DMS153 treated with DMSO at 0.1 percent for 48 hours (cell line): Measurements from ENCODE around the gene OGFOD1.
A peak's percentile ranks its signal among the peaks of the same experiment; 100 is the strongest.
"Not testable (repeated sequence)": the region's sequence is repeated elsewhere in the genome, so short reads cannot be mapped to it uniquely, and the experiment has no call there.

Experiments used
- DNase-seq: peaks from one replicate; lab custom pipeline; 2025; ENCODE audit not compliant: unreplicated experiment; lab: John Stamatoyannopoulos, UW

Gene OGFOD1

DNA sequence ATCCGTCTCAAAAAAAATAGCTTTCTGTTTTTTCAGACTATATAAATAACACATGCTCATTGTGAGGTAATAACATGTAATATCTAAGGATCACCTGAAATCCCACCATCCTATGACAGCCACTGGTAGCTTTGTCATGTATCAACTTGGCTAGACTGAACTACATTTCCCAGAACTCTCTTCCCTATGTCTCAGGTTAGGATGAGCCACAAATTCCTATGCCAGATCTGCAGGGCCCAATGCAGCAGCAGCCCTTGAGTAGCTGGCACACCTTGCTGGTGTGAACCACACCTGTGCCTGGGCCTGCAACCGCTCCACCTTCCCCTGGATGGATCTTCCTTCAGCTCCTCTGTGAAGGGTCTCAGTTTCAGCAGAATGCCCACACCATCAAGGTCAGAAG lies 28.1 kb downstream of the OGFOD1 start:
- DNase-seq: no peak

DNA sequence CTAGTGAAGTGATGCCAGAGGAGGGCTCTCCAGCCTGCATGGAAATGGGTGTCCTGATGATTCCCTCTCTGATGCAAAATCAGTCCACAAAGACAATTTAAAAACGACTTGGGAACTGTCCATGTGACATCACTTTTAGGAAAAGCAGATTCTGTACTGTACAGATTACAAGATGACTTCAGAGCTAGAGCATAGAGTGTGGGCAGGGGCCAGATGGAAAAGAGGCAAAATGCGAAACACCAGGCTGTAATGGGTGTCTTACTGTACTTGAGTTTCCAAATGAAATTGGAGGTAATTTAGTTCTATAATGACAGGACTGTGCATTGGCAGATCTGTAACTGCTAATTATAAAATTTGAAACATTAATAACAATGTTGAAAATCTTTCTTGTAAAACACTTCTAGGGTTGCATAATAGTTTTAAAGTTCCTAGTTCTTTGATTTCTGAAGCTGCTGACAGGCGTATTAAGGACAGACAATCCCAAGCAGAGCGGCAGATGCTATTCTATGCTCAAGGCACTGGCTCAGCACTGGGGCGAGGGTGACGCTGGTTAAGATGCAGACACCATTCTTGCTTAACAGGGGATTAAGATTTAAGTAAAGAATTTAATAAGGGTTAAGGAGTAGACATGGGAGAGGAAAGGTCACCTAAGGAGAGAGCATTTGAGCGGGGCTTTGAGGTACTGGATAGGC lies 29.6 kb downstream of the OGFOD1 start:
- DNase-seq: no peak

DNA sequence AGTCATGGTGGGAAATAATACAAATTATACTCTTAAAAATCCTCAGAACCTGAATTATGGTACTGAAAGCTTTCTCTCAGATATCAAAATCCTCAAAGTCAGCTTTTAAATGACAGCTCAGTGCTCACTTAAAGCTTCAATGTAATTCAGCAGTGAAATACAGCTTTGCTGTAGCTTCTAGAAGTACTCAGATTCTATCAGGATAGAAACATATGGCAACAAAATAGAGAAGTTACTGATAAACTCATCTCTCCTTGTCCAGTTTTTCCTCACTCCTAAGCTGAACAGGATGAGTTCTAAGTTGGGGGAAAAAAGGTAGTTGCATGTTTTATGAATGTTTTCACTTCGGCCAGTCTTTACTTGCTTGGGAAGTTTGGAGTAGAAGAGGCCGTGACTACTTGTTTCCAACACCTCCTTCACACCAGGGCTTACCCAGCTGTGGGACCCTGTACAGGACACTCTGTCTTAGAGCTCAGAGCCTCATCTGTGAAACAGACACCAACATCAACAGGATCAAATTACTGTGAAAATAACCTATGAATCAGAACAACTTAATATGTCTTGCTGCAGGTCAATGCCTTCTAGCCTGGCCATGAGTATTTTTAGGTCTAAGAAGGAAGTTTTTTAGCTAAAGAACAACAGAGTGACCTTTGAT lies 30.2 kb downstream of the OGFOD1 start:
- no peak for DNase-seq

DNA sequence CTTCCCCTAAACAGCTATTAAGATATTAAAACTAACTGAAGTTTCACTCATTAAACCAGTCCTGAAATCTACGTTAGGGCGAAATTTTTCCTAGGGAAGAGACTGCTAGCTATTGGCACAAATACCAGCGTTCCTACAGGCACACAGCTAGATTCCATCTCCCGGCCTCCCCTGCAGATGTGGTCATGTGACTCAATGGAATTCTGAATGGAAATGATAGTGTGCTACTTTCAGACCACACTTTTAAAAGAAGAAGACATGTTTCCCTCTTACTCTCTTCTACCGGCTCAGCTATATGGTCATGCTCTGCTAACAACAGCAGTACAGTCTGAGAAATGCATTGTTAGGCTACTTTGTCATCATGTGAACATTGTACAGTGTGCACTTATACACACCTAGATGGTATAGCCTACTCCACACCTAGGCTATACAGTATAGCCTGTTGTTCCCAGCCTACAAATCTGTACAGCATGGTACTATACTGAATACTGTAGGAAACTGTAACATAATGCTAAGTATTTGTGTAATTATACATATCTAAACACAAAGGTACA lies 31.4 kb downstream of the OGFOD1 start:
- no peak for DNase-seq

DNA sequence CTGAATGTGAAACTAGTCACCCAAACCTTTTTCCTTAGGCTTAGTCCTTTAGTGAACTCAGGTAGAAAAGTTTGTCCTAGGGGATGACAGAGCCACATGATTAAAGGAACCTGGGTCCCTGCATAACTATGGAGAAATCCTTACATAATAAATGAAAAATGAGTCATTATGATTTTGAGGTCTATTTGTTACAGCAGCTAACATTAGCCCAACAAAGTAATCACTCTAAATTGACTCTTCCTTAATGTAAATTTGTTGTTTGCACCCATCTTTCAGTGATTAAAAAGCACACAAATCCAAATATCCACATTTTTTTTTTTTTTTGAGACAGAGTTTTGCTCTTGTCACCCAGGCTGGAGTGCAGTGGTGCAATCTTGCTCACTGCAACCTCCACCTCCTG lies 32.0 kb downstream of the OGFOD1 start:
- DNase-seq: no peak

DNA sequence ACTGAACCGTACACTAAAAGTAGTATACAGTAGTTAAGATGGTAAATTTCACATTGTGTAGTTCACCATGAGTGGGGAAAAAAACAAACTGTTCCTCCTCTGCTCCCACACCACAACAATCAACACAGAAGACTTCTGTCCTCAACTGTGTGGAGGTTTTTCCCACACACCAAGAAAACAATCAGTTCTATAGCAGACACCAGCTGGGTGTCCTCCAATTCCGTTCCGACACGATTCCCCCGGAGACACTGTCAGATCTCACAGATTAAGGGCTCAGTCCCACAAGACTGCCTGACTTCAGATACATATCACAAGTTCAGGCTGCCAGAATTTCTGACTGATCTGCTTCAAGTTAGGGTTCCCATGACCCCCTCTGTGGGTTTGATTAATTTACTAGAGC lies 36.7 kb downstream of the OGFOD1 start:
- DNase-seq: no peak

DNA sequence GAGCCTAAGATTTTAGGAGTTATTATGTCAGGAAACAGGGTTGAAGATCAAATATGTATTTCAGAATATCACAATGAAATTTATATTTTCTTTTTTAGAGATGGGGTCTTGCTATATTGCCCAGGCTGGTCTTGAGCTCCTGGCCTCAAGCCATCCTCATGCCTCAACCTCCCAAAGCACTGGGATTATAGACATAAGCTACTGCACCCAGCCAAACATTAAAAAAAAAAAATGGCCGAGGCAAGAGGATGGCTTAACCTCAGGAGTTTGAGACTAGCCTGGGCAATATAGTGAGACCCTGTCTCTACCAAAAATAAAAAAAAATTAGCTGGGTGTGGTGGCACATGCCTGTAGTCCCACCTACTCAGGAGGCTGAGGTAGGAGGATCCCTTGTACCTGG lies 37.5 kb downstream of the OGFOD1 start:
- not testable (repeated sequence) for DNase-seq

DNA sequence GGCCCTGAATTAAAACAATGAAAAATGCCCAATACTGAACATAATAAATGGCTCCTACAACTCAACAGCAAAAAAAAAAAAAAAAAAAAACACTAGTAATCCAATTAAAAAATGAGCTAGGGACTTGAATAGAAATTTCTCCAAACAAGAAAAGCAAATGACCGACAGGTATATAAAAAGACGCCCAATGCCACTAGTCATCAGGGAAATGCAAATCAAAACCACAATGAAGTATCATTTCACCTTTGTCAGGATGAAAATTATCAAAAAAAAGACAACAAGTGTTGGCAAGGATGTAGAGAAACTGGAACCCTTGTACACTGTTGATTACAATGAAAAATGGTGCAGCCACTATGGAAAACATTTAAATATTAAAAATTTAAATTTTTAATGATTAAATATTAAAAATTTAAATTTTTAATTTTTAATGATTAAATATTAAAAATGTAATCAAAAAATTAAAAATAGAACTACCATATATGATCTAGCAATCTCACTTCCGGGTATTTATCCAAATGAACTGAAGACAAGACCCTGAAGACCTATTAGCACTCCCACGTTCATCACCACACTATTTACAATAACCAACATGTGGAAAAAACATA lies 40.4 kb downstream of the OGFOD1 start:
- DNase-seq: no peak

DNA sequence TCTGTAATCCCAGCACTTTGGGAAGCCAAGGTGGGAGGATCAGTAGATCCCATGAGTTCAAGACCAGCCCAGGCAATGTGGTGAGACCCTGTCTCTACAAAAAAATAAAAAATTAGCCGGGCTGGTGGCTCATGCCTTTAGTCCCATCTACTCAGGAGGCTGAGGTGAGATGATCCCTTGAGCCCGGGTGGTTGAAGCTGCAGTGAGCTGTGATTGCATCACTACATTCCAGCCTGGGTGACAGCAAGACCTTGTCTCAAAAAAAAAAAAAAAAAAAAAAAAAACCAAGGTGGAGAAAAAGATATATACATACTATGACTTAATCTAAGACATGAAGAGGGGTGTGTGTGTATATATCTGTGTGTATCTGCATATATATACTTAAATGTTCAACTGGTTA lies 41.8 kb downstream of the OGFOD1 start:
- DNase-seq: no peak

DNA sequence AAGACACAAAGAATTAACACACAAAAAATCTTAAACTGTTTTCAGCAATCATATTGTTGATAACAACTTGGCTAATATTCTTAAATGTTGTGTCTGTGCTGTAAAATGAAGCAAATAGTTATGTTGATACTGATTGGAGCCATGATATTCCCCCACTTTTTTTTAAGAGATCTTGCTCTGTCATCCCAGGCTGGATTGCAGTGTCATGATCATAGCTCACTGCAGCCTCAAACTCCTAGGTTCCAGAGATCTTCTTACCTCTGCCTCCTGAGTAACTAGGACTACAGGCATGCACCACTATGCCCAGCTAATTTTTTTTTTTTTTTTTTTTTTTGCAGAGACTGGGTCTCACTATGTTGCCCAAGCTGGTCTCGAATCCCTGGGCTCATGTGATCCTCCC lies 42.5 kb downstream of the OGFOD1 start:
- DNase-seq: no peak

DNA sequence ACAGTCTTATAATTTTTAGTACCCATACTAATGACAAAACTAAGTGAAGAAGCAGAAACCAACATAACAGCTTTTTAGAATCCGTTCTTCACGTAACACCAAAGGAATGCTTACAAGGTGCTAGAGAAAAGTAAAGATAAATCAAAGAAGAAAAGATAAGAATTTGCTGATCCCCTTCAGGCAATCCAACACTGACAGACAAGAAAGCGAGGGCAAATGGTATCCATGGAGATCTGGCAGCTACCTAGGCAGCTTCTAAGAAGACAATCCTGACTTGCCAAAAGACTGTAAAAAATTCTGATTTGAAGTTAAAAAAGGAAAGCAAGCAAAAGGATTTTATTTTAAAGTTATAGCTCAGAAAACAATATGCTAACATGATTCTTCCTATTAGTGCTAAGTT lies 53.8 kb downstream of the OGFOD1 start:
- no peak for DNase-seq

DNA sequence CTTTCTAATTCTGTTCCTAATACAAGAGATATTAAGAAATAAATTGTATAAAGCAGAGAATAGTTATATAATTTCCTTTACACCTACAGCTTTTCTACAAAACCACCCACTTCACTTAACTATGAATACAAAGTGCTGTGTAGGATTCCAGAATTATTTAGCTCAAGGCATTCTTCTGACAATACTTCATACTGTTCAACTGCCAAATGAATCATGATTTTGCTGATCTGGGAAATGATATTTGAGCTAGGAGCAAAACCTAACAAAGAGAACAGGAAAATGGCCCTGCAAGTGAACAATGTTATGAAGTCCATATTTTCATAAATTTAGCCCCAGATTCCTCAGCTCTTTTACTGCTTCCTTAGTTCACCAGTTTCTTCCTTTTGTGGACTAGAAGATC lies 55.6 kb downstream of the OGFOD1 start:
- no peak for DNase-seq

DNA sequence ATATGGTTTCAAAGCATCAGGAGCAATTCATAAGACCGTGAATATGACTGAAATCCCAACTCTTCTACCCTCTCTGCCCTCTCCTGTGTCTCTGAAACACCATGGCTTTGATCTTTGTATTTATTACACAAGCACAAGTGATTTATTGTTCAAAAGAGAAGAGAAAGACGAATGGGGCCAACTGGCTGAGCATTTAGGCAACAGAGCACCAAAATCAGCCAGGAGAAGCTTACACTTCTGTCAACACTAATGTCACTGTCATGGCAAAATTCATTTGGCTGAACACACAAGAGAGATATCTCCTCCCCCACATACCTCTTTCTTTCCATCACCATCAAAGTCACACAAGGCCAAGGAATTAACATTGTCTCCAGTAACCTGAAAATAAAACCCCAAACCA lies 59.2 kb downstream of the OGFOD1 start:
- no peak for DNase-seq

DNA sequence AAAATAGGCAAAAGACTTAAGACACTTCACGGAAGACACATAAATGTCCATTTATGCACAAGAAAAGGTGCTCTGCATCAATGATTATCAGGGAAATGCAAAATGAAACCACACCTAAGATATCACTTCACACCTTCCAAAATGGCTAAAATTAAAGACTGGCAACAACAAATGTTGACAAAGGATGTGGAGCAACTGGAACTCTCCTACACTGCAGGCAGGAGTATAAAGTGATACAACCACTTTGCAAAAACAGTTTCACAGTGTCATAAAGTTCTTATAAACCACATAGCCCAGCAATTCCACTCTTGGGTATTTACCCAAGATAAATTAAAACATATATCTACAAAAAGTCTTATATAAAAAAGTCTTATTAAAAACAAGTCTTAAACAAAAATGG lies 60.7 kb downstream of the OGFOD1 start:
- DNase-seq: no peak

DNA sequence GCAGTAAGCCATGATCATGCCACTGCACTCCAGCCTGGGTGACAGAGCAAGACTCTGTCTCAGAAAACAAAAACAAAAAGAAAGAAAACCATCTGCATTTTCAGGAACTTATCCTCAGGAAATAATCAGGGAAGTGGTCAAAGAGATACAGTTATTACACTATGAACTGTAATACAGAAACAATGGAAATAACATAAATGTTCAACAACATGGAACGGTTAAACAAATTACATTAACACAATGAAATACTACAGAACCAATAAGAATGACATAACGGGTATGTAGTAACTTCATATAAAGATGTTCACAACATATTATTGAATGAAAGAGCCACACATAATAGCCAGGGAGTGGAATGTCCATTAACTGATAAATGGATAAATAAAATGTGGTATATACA lies 61.7 kb downstream of the OGFOD1 start:
- DNase-seq: no peak

DNA sequence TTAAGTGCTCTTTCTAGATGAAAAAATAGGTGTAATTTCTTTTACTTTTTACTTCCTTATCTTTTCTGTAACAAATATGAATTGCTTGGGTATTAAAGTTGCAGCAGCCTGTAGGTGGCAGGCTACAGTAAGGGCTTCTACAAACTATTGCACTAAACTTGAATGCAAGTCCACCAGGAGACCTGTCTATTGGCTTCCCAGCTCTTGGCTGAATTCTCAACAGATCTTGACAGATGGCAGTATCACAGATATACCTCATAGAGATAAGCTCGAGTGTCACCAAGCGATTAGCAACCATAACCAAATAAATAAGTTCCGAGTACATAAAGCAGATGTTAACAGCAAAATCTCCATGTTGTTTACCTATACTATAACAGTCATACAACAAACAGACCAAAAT lies 62.6 kb downstream of the OGFOD1 start:
- DNase-seq: peak; percentile 51

DNA sequence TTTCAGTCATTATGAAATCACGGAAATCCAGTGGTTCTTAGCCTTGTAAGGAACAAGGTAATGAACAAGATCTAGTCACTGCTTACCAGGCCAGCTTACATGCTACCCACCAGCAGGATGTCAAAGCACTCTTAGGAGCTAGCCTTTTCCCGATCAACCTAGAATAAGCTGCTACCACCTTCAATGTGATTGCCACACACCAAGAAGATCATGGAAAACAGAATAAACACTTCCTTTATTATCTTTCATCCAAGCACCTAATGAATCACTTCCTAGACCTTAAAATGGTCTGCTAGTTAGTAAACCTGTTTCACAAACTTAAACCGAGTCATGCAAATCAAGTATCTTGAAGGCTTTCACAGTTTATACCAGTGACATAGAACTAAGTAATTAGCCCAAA lies 63.5 kb downstream of the OGFOD1 start:
- no peak for DNase-seq

DNA sequence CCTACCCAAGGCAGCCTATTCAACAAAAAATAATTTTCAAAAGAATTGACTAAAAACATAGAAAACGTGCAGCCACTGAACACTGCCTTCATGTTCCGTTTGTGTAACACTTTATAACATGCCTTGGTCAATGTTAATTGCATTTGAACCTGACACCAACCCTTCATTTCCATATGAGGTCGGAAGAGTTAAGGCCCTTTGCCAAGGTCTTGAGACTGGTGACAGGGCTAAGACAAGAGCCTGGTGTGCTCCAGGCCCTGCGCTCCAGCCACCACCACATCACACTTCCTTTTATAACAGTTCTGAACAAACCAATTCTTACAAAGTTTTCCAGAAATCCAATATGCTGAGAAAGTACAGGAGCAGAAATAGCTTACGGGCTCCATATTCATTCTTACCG lies 64.3 kb downstream of the OGFOD1 start:
- no peak for DNase-seq

DNA sequence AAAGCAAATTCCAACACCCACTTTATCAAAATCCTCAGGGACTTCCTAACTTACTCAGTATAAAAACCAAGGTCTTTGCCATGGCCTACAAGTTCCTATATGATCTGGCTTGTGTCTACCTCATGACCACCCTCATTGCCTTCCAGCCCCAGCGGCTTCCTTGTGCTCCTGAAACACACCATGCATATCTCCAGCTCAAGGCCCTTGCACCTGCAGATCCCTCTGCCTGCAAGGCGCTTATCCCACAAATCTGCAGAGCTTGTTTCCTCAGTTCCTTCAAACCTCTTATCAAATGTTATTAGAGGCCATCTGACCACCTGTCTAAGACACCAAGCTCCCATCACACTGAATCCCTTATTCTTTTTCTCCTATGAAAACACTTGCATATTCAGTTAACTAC lies 65.9 kb downstream of the OGFOD1 start:
- DNase-seq: no peak

DNA sequence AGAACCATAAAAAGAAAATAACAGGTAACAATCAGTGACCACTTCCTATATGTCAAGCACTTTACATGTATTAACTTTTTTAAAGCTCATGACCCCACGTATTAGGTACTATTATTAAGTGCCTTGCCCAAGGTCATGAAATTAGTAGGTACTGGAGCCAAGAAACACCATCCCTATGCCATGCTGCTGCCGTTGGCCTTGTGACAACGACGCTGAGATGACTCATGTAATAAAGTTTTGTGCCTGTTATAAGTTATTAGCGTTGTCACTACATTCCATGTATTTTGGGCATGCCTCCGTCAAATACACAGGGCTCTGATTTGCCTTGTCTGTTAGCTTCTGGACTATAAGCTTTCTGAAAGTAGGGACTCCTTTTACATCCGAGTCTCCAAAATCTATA lies 67.1 kb downstream of the OGFOD1 start:
- DNase-seq: no peak

DNA sequence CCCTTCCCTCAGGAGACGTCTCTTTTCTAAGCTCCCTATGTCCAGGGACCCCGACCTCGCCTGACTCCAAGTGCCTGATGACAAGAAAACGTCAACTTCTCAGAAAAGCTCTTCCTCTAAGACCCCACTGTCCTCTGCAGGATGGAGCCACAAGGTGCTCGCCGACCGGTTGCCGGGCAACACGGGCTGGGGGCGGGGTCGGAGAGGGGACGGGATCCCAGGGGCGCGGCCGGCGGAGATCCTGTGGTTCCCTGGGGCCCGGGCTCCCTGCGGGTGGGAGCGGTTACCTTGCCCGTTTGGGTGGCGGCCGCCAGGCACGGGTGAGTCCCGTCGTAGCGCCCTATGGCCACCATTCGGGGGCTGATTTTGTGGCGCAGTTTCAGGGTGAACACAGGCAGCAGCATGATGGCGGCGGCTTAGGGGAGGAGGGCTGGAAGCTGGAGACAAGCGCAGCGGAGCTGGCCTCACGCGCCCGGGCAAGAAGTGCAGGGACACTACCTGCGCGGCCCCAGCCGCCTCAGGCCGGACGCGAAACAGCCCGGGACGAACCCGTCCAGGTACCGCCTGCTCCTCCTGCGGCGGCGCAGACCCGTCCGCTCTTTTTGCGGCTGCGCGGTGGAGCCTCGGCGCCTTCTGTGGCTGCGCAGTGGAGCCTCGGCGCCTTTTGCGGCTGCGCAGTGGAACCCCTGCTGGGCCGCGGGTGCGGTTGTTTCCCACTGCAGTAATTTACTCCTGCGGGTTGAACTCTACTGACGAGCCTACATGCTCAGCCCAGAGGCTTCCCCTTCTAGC lies 68.3 kb downstream of the OGFOD1 start, which contains the start of gene BBS2:
TSS of gene BBS2 (minus strand) at position 566 of the 792 bp plus-strand sequence. CDS start at position 404, 162 bp downstream.
- peak; percentile 80 for DNase-seq

DNA sequence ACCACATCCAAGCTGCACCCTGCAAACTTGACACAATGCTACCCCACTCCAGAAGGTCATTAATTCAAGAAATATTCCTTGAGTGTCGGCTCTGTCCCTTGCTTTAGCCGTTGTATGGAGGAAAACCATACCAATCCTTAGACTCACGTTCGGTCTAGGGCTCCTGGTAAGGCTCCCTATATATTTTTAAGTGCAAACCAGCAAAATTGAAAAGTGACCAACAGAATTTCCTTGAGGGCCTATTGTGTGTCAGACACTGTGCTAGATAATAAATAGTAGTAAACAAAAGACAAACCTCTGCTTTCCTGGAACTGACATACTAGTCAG lies 68.9 kb downstream of the OGFOD1 start:
- DNase-seq: no peak
